Activated naive CD8-positive, alpha-beta T cell (primary cell): ENCODE results near the gene ZC3H7B.
"Not testable (repeated sequence)": the region's sequence is repeated elsewhere in the genome, so short reads cannot be mapped to it uniquely, and the experiment has no call there.

Source experiments
- H3K27ac Mint-ChIP-seq: one replicate; pipeline ENCODE4 v1.8.0; 2021; ENCODE audit warnings: mixed read lengths
- H3K27me3 Mint-ChIP-seq: one replicate; pipeline ENCODE4 v1.8.0; 2021; ENCODE audit warnings: mixed read lengths
- H3K36me3 Mint-ChIP-seq: one replicate; pipeline ENCODE4 v1.8.0; 2021; ENCODE audit warnings: mixed read lengths
- H3K4me1 Mint-ChIP-seq: one replicate; pipeline ENCODE4 v1.8.0; 2021; ENCODE audit warnings: low read depth, mixed read lengths
- H3K4me3 Mint-ChIP-seq: one replicate; pipeline ENCODE4 v1.8.0; 2021; ENCODE audit warnings: mild to moderate bottlenecking, mixed read lengths
- H3K9me3 Mint-ChIP-seq: one replicate; pipeline ENCODE4 v1.8.0; 2021; ENCODE audit warnings: low read depth, mixed read lengths

Gene ZC3H7B, protein sequence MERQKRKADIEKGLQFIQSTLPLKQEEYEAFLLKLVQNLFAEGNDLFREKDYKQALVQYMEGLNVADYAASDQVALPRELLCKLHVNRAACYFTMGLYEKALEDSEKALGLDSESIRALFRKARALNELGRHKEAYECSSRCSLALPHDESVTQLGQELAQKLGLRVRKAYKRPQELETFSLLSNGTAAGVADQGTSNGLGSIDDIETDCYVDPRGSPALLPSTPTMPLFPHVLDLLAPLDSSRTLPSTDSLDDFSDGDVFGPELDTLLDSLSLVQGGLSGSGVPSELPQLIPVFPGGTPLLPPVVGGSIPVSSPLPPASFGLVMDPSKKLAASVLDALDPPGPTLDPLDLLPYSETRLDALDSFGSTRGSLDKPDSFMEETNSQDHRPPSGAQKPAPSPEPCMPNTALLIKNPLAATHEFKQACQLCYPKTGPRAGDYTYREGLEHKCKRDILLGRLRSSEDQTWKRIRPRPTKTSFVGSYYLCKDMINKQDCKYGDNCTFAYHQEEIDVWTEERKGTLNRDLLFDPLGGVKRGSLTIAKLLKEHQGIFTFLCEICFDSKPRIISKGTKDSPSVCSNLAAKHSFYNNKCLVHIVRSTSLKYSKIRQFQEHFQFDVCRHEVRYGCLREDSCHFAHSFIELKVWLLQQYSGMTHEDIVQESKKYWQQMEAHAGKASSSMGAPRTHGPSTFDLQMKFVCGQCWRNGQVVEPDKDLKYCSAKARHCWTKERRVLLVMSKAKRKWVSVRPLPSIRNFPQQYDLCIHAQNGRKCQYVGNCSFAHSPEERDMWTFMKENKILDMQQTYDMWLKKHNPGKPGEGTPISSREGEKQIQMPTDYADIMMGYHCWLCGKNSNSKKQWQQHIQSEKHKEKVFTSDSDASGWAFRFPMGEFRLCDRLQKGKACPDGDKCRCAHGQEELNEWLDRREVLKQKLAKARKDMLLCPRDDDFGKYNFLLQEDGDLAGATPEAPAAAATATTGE

GRCh38 chr22:41301085-41302020 is at the start of gene ZC3H7B:
ZC3H7B (plus strand) TSS chr22:41301525; CDS start chr22:41320661, 19,136 bp downstream.
- H3K27ac Mint-ChIP-seq = peak within 1 kb of the TSS; percentile 84
- no peaks in the 10 kb centered on the region for H3K27me3 Mint-ChIP-seq
- H3K4me3 Mint-ChIP-seq = peak within 1 kb of the TSS; percentile 87
- no peaks in the 10 kb centered on the region for H3K9me3 Mint-ChIP-seq
- peaks cover 4% of the 10 kb centered on the region for H3K36me3 Mint-ChIP-seq
- peaks cover 32% of the 10 kb centered on the region for H3K4me1 Mint-ChIP-seq

DNA sequence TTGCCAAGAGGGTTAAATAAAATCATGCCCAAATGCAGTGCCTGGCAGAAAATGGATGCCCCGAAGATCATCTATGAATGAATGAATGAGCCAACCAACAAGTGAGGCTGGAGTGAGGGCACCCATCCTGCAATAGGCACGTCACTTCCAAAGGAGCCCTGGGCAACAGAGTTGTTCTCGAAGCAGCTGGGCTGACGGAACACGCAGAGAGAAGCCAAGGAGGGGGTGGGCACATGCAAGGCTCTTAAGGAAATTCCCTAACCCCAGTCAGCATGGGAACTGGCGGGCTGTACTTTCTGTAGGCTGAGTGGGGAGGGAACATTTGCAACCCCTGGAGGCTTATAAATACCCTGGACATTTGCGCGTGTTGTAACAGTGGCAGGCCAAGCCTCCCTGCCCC is 49.0 kb upstream of the ZC3H7B start:
- no peaks in the 10 kb centered on the region for H3K9me3 Mint-ChIP-seq
- no peak overlapping the region for H3K4me3 Mint-ChIP-seq
- H3K27ac Mint-ChIP-seq = no peak overlapping the region
- no peaks in the 10 kb centered on the region for H3K4me1 Mint-ChIP-seq
- no peaks in the 10 kb centered on the region for H3K36me3 Mint-ChIP-seq
- H3K27me3 Mint-ChIP-seq = no peaks in the 10 kb centered on the region

DNA sequence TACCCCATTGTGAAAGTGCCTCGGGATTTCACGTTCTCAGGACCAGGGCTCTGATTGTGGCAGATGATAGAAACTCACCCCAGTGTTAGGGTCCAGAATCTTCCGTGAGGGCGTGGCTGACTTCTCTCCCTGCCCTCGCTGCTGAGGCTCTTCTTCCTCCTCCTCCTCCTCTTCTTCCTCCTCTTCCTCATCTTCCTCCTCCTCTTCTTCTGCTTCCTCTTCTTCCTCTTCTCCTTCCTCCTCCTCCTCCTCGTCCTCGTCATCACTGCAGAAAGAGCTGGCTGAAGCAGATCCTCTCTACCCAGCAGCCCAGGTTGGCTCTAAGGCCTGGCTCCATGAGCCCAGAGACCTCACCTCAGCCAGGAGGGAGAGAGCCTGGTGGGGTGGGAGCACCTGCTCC is 47.1 kb upstream of the ZC3H7B start:
- Mint-ChIP-seq H3K27me3 (no peaks in the 10 kb centered on the region), H3K9me3 (no peaks in the 10 kb centered on the region), H3K36me3 (no peaks in the 10 kb centered on the region), H3K4me3 (no peak overlapping the region), H3K4me1 (no peaks in the 10 kb centered on the region), H3K27ac (no peak overlapping the region)

DNA sequence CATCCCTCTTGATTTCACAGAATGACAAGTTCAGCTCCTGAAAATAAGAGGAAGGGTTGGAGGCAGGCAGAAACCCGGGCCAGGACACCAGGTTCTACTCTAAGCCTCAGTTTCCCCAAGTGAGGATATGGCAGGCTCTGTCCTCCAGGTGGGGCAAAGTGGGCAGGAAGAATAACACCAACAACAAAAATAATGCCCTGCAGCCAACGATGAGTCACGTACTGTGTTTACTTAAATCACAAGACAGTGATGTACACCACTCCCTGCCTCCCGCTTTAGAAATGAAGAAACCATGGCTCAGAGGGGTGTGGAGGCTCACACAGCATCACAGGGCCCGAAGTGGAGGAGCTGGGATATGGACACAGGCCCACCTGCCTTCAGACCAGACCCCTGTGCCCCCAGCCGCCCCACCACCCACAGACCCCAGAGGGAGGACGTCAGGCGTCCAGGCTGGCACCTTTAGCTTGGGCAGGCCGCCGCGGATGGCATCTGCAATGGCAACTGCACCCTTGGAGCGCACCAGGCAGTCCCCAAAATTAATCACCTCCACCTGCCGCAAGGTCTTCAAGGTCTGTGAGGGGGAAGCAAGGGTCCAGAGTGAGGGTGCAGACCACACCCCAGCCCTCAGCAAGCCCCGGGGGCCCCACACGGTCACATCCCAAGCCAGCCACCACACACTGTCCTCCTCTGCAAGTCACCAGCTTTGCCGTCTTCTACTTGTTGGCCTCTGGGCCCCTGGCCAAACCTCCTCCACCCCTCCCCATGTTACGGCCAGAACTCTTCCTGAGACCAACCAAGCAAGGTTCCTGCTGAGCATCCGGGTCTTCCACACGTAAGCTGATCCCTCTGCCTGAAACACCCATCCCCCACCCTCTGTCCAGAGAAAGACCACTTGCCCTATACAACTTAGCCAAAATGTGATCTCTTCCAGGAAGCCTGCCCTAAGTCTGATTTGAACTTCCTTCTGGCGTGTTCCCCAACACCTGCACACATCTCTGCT is 44.8 kb upstream of the ZC3H7B start:
- no peaks in the 10 kb centered on the region for H3K4me1 Mint-ChIP-seq
- H3K27ac Mint-ChIP-seq = no peak overlapping the region
- no peak overlapping the region for H3K4me3 Mint-ChIP-seq
- H3K36me3 Mint-ChIP-seq = no peaks in the 10 kb centered on the region
- no peaks in the 10 kb centered on the region for H3K27me3 Mint-ChIP-seq
- no peaks in the 10 kb centered on the region for H3K9me3 Mint-ChIP-seq

- Mint-ChIP-seq H3K27ac (no peak overlapping the region), H3K4me3 (no peak overlapping the region), H3K9me3 (no peaks in the 10 kb centered on the region), H3K36me3 (no peaks in the 10 kb centered on the region), H3K27me3 (no peaks in the 10 kb centered on the region), H3K4me1 (no peaks in the 10 kb centered on the region)
These were observed 43.6 kb upstream of the ZC3H7B start for GRCh38 chr22:41257696-41258095.

DNA sequence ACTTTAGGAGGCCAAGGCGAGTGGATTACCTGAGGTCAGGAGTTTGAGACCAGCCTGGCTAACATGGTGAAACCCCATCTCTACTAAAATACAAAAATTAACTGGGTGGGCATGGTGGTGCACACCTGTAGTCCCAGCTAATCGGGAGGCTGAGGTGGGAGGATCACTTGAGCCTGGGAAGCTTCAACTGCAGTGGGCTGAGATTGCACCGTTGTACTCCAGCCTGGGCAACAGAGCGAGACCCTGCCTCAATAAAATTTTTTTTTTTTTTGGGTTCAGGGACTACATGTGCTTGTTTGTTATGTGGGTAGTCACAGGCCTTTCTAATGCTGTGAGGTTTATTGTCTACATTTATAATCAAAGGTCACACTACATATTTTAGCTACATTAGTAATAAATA is 41.6 kb upstream of the ZC3H7B start:
- not testable (repeated sequence) for H3K27me3 Mint-ChIP-seq, H3K4me3 Mint-ChIP-seq, H3K36me3 Mint-ChIP-seq, H3K4me1 Mint-ChIP-seq, H3K9me3 Mint-ChIP-seq, H3K27ac Mint-ChIP-seq

GRCh38 chr22:41260871-41261270 is 40.5 kb upstream of the ZC3H7B start:
- Mint-ChIP-seq H3K27me3 (no peaks in the 10 kb centered on the region), H3K9me3 (no peaks in the 10 kb centered on the region), H3K4me1 (no peaks in the 10 kb centered on the region), H3K4me3 (no peak overlapping the region), H3K27ac (no peak overlapping the region), H3K36me3 (peaks cover 3% of the 10 kb centered on the region)

DNA sequence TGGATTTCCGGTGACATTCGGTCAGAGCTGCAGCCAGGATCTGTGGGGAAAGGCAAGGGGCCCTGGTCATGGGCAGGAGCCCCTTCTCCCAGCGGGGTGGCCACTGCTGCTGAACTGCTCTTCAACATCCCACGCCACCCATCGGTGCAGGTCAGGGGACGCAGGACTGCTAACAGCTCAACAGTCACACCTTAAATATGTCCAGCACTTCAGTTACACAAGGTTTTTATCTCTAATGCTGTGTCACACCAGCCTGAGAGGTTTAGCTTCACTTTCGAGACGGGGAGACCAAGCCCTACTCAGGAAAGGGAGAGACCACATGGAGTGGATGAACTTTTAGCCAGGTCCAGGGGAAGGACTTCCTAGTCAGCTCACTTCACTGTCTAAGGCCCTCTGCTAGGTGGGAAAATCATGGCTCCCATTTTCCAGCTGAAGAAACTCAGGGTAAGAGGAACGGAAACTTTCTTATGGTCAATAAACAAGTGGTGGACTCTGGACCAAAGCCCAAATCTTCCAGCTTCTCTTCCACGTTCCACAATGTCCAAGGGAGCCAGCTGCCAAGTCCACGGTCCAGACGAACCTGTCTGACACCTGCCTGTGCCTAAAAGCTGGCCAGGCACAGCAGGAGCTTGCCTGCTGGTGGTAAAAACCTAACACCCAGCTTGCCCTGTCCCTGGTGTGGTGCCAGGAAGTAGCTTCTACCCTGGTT is 39.6 kb upstream of the ZC3H7B start:
- Mint-ChIP-seq H3K27ac (no peak overlapping the region), H3K27me3 (no peaks in the 10 kb centered on the region), H3K9me3 (no peaks in the 10 kb centered on the region), H3K4me3 (no peak overlapping the region), H3K4me1 (no peaks in the 10 kb centered on the region), H3K36me3 (peaks cover 3% of the 10 kb centered on the region)

DNA sequence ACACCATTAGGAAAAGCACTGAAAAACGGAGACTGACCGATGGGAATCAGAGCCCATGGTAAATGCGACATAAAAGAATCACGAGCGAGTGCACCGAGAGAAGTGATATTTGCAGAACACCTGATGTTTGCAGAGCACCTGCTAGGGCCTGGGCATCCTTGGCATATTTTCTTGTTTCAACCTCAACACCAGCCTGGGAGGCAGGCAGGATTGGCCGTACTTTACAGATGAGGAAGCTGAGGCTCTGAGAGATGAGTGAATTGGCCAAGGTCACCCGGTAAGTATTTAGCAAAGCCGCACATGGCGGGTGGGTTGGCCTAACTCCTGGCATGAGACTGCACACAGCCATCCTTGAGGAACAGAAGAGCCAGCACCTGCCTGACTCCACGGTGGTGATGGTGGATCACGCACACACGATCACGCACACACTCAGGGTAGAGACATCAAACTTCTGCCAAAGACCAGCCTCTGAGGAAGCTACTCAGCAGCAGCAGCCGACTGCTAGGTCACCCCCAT is 39.0 kb upstream of the ZC3H7B start:
- Mint-ChIP-seq H3K4me1 (no peaks in the 10 kb centered on the region), H3K27ac (no peak overlapping the region), H3K36me3 (peaks cover 3% of the 10 kb centered on the region)

DNA sequence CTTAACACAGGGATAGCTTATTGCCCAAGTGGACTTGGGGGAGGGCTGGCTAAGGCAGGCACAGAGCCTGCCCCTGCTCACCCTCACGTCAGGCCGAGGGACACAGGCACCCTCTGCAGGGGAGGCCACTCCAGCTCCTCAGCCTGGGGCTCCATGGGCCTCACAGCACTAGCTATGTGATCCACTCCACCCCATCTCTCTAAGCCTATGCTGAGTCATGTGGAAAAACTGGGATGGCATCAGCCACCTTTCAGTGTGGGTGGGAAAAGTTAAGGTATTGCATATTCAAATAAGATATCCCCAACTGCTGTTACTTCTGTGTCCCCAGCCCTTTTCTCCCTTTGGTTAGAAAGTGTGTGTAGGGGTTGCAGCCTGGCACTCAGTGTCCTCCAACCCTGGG is 37.6 kb upstream of the ZC3H7B start:
- H3K4me3 Mint-ChIP-seq = no peak overlapping the region
- no peak overlapping the region for H3K27ac Mint-ChIP-seq
- no peaks in the 10 kb centered on the region for H3K4me1 Mint-ChIP-seq
- no peaks in the 10 kb centered on the region for H3K9me3 Mint-ChIP-seq
- no peaks in the 10 kb centered on the region for H3K27me3 Mint-ChIP-seq
- H3K36me3 Mint-ChIP-seq = peaks cover 3% of the 10 kb centered on the region

More for the DNA sequence above, 39.0 kb upstream of the ZC3H7B start:
- Mint-ChIP-seq H3K4me3 (no peak overlapping the region), H3K9me3 (no peaks in the 10 kb centered on the region), H3K27me3 (no peaks in the 10 kb centered on the region)

DNA sequence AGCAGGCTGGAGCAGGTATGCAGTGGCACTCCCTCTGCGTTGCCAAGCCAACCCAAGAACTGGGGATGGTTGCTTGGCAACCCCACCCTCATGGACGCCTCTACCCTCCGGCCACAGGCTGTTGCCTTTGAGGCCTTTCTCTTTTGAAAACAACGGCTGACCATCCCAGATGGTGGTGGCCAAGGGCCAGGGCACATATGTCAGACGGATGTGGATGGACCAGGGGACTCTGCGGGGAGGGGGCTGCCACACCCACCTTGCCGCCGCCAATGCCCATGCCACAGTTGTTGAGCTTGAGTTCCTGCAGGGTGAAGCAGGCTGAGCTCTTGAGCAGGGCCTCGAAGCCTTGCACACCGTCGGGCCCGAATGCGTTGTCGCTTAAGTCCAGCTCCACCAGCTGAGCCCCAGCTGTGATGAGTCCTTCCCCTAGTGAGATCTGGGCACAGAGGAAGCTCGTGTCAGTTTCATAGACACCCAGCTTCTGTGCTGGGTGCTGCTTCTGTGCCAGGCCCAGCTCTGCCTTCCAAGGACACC is 36.9 kb upstream of the ZC3H7B start:
- Mint-ChIP-seq H3K4me1 (no peaks in the 10 kb centered on the region), H3K27ac (no peak overlapping the region), H3K4me3 (no peak overlapping the region), H3K36me3 (peaks cover 3% of the 10 kb centered on the region), H3K9me3 (no peaks in the 10 kb centered on the region), H3K27me3 (no peaks in the 10 kb centered on the region)

DNA sequence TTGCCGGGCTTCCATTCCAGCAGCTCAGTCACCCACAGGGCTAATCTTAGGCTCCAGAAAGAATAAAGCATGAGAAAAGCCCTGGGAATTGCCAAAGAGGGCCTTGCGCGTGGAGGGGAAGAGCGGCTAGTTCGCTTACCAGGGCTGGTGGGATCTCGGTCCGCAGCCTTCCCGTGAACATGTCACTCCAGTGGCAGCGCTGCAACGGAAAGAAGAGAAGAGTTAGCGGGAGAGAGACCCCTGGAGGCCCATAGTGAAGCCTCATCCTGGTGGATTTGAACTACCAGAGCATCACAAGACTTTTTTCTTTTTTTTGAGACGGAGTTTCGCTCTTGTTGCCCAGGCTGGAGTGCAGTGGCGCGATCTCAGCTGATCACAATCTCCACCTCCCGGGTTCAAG is 33.4 kb upstream of the ZC3H7B start:
- Mint-ChIP-seq H3K9me3 (no peaks in the 10 kb centered on the region), H3K27ac (no peak overlapping the region), H3K4me1 (no peaks in the 10 kb centered on the region), H3K4me3 (no peak overlapping the region), H3K36me3 (peaks cover 3% of the 10 kb centered on the region), H3K27me3 (no peaks in the 10 kb centered on the region)

GRCh38 chr22:41271787-41272186 is 29.5 kb upstream of the ZC3H7B start:
- no peak overlapping the region for H3K27ac Mint-ChIP-seq
- H3K9me3 Mint-ChIP-seq = no peaks in the 10 kb centered on the region
- no peaks in the 10 kb centered on the region for H3K4me1 Mint-ChIP-seq
- no peaks in the 10 kb centered on the region for H3K27me3 Mint-ChIP-seq
- H3K4me3 Mint-ChIP-seq = no peak overlapping the region
- peaks cover 2% of the 10 kb centered on the region for H3K36me3 Mint-ChIP-seq
